Measurements from ENCODE around the gene TMEM144.

GRCh38 chr4:158182736-158183135 is 27.6 kb upstream of the TMEM144 start:
- TF ChIP-seq CTCF (IDR thresholded peaks at IDR 0.05), result no peak
- no peak for TF ChIP-seq REST (IDR thresholded peaks at IDR 0.05; ENCODE audit: insufficient read depth in 1 of 2, low read depth in 2 of 2, low read length in 1 of 2)
- TF ChIP-seq POLR2AphosphoS5 (IDR thresholded peaks at IDR 0.05; ENCODE audit: low read depth, low read length), result no peak
